ENCODE data around the gene ALDOB. TPM values are rescaled to one million over a fixed set of nuclear protein-coding genes. Genes with fewer than 3 reads are reported as not detected.

The ALDOB gene
- total and polyA plus RNA-seq, 2 of the 13 experiments (the other 11 are each of a cell fraction or from before 2014, with no cell fraction given), result 0.29 to 0.97 TPM

GRCh38 chr9:101421653-101422065, 13.9 kb downstream of the ALDOB start (continued):
- no peak for TF ChIP-seq HBP1 (CRISPR knock-in tag; IDR thresholded peaks at IDR 0.05; ENCODE audit: low read depth)
- TF ChIP-seq ZNF510 (CRISPR knock-in tag; IDR thresholded peaks at IDR 0.05; ENCODE audit: low read depth), result no peak
- TF ChIP-seq SP4 (CRISPR knock-in tag; IDR thresholded peaks at IDR 0.05), result peak; percentile 40; the same call in 1 of the 2 replicates
- TF ChIP-seq IRX3 (CRISPR knock-in tag; IDR thresholded peaks at IDR 0.05; ENCODE audit: borderline replicate concordance, low read depth), result no peak; the same call in 1 of the 2 replicates
- no peak for TF ChIP-seq ZNF773 (CRISPR knock-in tag; IDR thresholded peaks at IDR 0.05; ENCODE audit: borderline replicate concordance)
- 0 out of 2 replicates have a peak, but pooled peaks have one; percentile 62 for TF ChIP-seq BCL3 (CRISPR knock-in tag; IDR thresholded peaks at IDR 0.05)
- no peak for TF ChIP-seq MTA3 (CRISPR knock-in tag; IDR thresholded peaks at IDR 0.05)
- no peak for TF ChIP-seq TIGD3 (CRISPR knock-in tag; IDR thresholded peaks at IDR 0.05; ENCODE audit: borderline replicate concordance)
- TF ChIP-seq MTF2 (CRISPR knock-in tag; IDR thresholded peaks at IDR 0.05; ENCODE audit: borderline replicate concordance), result no peak
- peak; percentile 47; the same call in 1 of the 2 replicates for TF ChIP-seq ARID4A (CRISPR knock-in tag; IDR thresholded peaks at IDR 0.05; ENCODE audit: borderline replicate concordance)
- no peak for TF ChIP-seq ZBTB3 (CRISPR knock-in tag; IDR thresholded peaks at IDR 0.05; ENCODE audit: borderline replicate concordance, low read depth)
- TF ChIP-seq MBNL3 (CRISPR knock-in tag; conservative IDR thresholded peaks at IDR 0.05), result no peak
- TF ChIP-seq ZNF777 (CRISPR knock-in tag; IDR thresholded peaks at IDR 0.05), result no peak
- TF ChIP-seq NFIC (IDR thresholded peaks at IDR 0.05; ENCODE audit: low read length), result peak; percentile 91
- TF ChIP-seq SMAD3 (CRISPR knock-in tag; IDR thresholded peaks at IDR 0.05), result peak; percentile 68
- peak; percentile 85 for TF ChIP-seq ZNF331 (CRISPR knock-in tag; IDR thresholded peaks at IDR 0.05)
- peak; percentile 56; the same call in 1 of the 2 replicates for TF ChIP-seq KAT8 (CRISPR knock-in tag; IDR thresholded peaks at IDR 0.05)
- TF ChIP-seq ZBTB26 (CRISPR knock-in tag; IDR thresholded peaks at IDR 0.05; ENCODE audit: borderline replicate concordance), result no peak
- no peak for TF ChIP-seq TBX3 (IDR thresholded peaks at IDR 0.05; ENCODE audit: borderline replicate concordance)
- peak; percentile 93 for TF ChIP-seq POGZ (CRISPR knock-in tag; IDR thresholded peaks at IDR 0.05)
